Measurements from ENCODE around the gene TSKS.
A peak's percentile ranks its signal among the peaks of the same experiment; 100 is the strongest.

Gene TSKS

GRCh38 chr19:49793561-49793840 lies 30.4 kb upstream of the TSKS start:
- no peak for DNase-seq

GRCh38 chr19:49792829-49793560 lies 29.9 kb upstream of the TSKS start:
- DNase-seq: no peak

GRCh38 chr19:49791776-49792445 lies 28.8 kb upstream of the TSKS start:
- DNase-seq: no peak

- no peak for DNase-seq
Measured at GRCh38 chr19:49790866-49791265, 27.8 kb upstream of the TSKS start.

- DNase-seq: no peak
Measured at GRCh38 chr19:49788857-49789256, 25.8 kb upstream of the TSKS start.

- no peak for DNase-seq
Measured at GRCh38 chr19:49787746-49788145, 24.6 kb upstream of the TSKS start.

GRCh38 chr19:49786376-49786820 lies 23.3 kb upstream of the TSKS start:
- DNase-seq: no peak

GRCh38 chr19:49782515-49782914 lies 19.4 kb upstream of the TSKS start:
- DNase-seq: no peak

- no peak for DNase-seq
Measured at GRCh38 chr19:49781394-49781793, 18.3 kb upstream of the TSKS start.

- DNase-seq: no peak
Measured at GRCh38 chr19:49780861-49781260, 17.8 kb upstream of the TSKS start.

GRCh38 chr19:49779731-49780555 lies 16.8 kb upstream of the TSKS start:
- peak in 1 of 2 donors; percentile 37 for DNase-seq

- DNase-seq: no peak
Measured at GRCh38 chr19:49776371-49776764, 13.3 kb upstream of the TSKS start.

GRCh38 chr19:49775742-49776370 lies 12.8 kb upstream of the TSKS start:
- DNase-seq: no peak

- DNase-seq: no peak
Measured at GRCh38 chr19:49774969-49775368, 11.9 kb upstream of the TSKS start.

GRCh38 chr19:49773663-49774350 lies 10.7 kb upstream of the TSKS start:
- DNase-seq: no peak

GRCh38 chr19:49772850-49773432 lies 9.8 kb upstream of the TSKS start:
- DNase-seq: no peak

GRCh38 chr19:49771674-49772139 lies 8.6 kb upstream of the TSKS start:
- no peak for DNase-seq

GRCh38 chr19:49770529-49770928 lies 7.4 kb upstream of the TSKS start:
- DNase-seq: no peak

- DNase-seq: no peak
Measured at GRCh38 chr19:49767967-49768581, 5.0 kb upstream of the TSKS start.

GRCh38 chr19:49767381-49767780 lies 4.3 kb upstream of the TSKS start:
- DNase-seq: no peak

- DNase-seq: no peak
Measured at GRCh38 chr19:49766930-49767299, 3.8 kb upstream of the TSKS start, which contains the start of gene AP2A1. Gene AP2A1, plus strand, starts transcription at chr19:49767001. Its CDS starts 133 bp downstream, at chr19:49767134.
